ENCODE data around the gene PLCB2. TPM values are rescaled to one million over a fixed set of nuclear protein-coding genes. Genes with fewer than 3 reads are reported as not detected.

PLCB2 gene
- total RNA-seq, 1 donor from 2014 or later, result 178 TPM

- intact Hi-C loops (cut with micrococcal nuclease), result no loop called here
These were observed 55.1 kb downstream of the PLCB2 start for GRCh38 chr15:40252438-40253166.

GRCh38 chr15:40252141-40252437 lies 55.6 kb downstream of the PLCB2 start:
- intact Hi-C loops (cut with micrococcal nuclease), result no loop called here

- intact Hi-C loops (cut with micrococcal nuclease), result no loop called here
These were observed 56.1 kb downstream of the PLCB2 start for GRCh38 chr15:40251486-40252140.

GRCh38 chr15:40250771-40251483 lies 56.8 kb downstream of the PLCB2 start:
- intact Hi-C loops (cut with micrococcal nuclease), result no loop called here

GRCh38 chr15:40250304-40250656 lies 57.5 kb downstream of the PLCB2 start:
- intact Hi-C loops (cut with micrococcal nuclease), result no loop called here

GRCh38 chr15:40249477-40250303 lies 58.0 kb downstream of the PLCB2 start:
- intact Hi-C loops (cut with micrococcal nuclease), result no loop called here

GRCh38 chr15:40248006-40248783 lies 59.5 kb downstream of the PLCB2 start:
- intact Hi-C loops (cut with micrococcal nuclease), result no loop called here

- intact Hi-C loops (cut with micrococcal nuclease), result no loop called here
These were observed 60.2 kb downstream of the PLCB2 start for GRCh38 chr15:40247406-40247971.

GRCh38 chr15:40246496-40247280 lies 61.0 kb downstream of the PLCB2 start:
- intact Hi-C loops (cut with micrococcal nuclease), result no loop called here

GRCh38 chr15:40245666-40246450 lies 61.9 kb downstream of the PLCB2 start:
- intact Hi-C loops (cut with micrococcal nuclease), result no loop called here

GRCh38 chr15:40244961-40245523 lies 62.7 kb downstream of the PLCB2 start:
- intact Hi-C loops (cut with micrococcal nuclease), result no loop called here

- intact Hi-C loops (cut with micrococcal nuclease), result no loop called here
These were observed 64.5 kb downstream of the PLCB2 start for GRCh38 chr15:40243126-40243810.

- intact Hi-C loops (cut with micrococcal nuclease), result no loop called here
These were observed 65.1 kb downstream of the PLCB2 start for GRCh38 chr15:40242601-40243000.

GRCh38 chr15:40242213-40242599 lies 65.5 kb downstream of the PLCB2 start:
- intact Hi-C loops (cut with micrococcal nuclease), result no loop called here

- intact Hi-C loops (cut with micrococcal nuclease), result no loop called here
These were observed 66.2 kb downstream of the PLCB2 start for GRCh38 chr15:40241269-40242212.

GRCh38 chr15:40240619-40241221 lies 67.0 kb downstream of the PLCB2 start:
- intact Hi-C loops (cut with micrococcal nuclease), result no loop called here
